ENCODE results near the gene TRPV4. TPM values are rescaled to one million over a fixed set of nuclear protein-coding genes. Genes with fewer than 3 reads are reported as not detected.

Gene TRPV4
- total RNA-seq, 1 donor from 2014 or later: 0.75 TPM

- H3K4me2 ChIP-seq (ENCODE audit: low read length): peak overlapping the region; percentile 100
- Mint-ChIP-seq H3K4me1 (ENCODE audit: low read depth, unreplicated experiment) (peaks cover 12% of the 10 kb centered on the region), H3K4me3 (ENCODE audit: unreplicated experiment) (peak overlapping the region; percentile 91), H3K36me3 (ENCODE audit: low read depth, unreplicated experiment) (no peaks in the 10 kb centered on the region), H3K27me3 (ENCODE audit: low read depth, unreplicated experiment) (peaks cover 7% of the 10 kb centered on the region), H3K9me3 (ENCODE audit: unreplicated experiment) (no peaks in the 10 kb centered on the region), H3K27ac (ENCODE audit: unreplicated experiment) (peak overlapping the region; percentile 84)
- H2AFZ ChIP-seq (ENCODE audit: low read depth, low read length): peak overlapping the region; percentile 87
- H3K36me3 ChIP-seq (ENCODE audit: insufficient read depth, low read length): no peaks in the 10 kb centered on the region
- H3K4me1 ChIP-seq (ENCODE audit: insufficient read depth, low read length): peaks cover 16% of the 10 kb centered on the region
- peaks cover 32% of the 10 kb centered on the region for H4K20me1 ChIP-seq (ENCODE audit: insufficient read depth, low read length)
- H3K9me3 ChIP-seq (ENCODE audit: insufficient read depth, low read depth, low read length): no peaks in the 10 kb centered on the region
- H3K79me2 ChIP-seq (ENCODE audit: insufficient read depth, low read length): peaks cover 41% of the 10 kb centered on the region
- peak overlapping the region; percentile 71 for H3K9ac ChIP-seq (ENCODE audit: low read length)
- TF ChIP-seq EZH2 (IDR thresholded peaks at IDR 0.05; ENCODE audit: insufficient read depth, low read length): no peak
- TF ChIP-seq, protein P1, sequence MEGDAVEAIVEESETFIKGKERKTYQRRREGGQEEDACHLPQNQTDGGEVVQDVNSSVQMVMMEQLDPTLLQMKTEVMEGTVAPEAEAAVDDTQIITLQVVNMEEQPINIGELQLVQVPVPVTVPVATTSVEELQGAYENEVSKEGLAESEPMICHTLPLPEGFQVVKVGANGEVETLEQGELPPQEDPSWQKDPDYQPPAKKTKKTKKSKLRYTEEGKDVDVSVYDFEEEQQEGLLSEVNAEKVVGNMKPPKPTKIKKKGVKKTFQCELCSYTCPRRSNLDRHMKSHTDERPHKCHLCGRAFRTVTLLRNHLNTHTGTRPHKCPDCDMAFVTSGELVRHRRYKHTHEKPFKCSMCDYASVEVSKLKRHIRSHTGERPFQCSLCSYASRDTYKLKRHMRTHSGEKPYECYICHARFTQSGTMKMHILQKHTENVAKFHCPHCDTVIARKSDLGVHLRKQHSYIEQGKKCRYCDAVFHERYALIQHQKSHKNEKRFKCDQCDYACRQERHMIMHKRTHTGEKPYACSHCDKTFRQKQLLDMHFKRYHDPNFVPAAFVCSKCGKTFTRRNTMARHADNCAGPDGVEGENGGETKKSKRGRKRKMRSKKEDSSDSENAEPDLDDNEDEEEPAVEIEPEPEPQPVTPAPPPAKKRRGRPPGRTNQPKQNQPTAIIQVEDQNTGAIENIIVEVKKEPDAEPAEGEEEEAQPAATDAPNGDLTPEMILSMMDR (IDR thresholded peaks at IDR 0.05; ENCODE audit: insufficient read depth, low read depth, low read length): no peak
- DNase-seq (ENCODE audit: low read depth) (no peak), FAIRE-seq (no peak)
- H3K27me3 ChIP-seq (ENCODE audit: insufficient read depth, low read length): no peaks in the 10 kb centered on the region
- no peak overlapping the region for H3K27ac ChIP-seq (ENCODE audit: low read depth, low read length)
- H3K4me3 ChIP-seq (ENCODE audit: insufficient read depth, low read depth, low read length): peak overlapping the region; percentile 66
Observed at GRCh38 chr12:109880938-109881337, 47.7 kb upstream of the TRPV4 start.

GRCh38 chr12:109880043-109880931 is 47.1 kb upstream of the TRPV4 start, which contains the start of gene GLTP:
Gene GLTP, minus strand, starts transcription at chr12:109880541. Its CDS starts 167 bp downstream, at chr12:109880374.
- peaks cover 12% of the 10 kb centered on the region for H3K4me1 Mint-ChIP-seq (ENCODE audit: low read depth, unreplicated experiment)
- no peaks in the 10 kb centered on the region for H3K36me3 Mint-ChIP-seq (ENCODE audit: low read depth, unreplicated experiment)
- Histone ChIP-seq H3K9ac (ENCODE audit: low read length) (peak within 1 kb of the TSS; percentile 94), H3K4me3 (ENCODE audit: insufficient read depth, low read depth, low read length) (peak within 1 kb of the TSS; percentile 93), H3K9me3 (ENCODE audit: insufficient read depth, low read depth, low read length) (no peaks in the 10 kb centered on the region), H3K36me3 (ENCODE audit: insufficient read depth, low read length) (no peaks in the 10 kb centered on the region), H3K27ac (ENCODE audit: low read depth, low read length) (peak within 1 kb of the TSS; percentile 55), H2AFZ (ENCODE audit: low read depth, low read length) (peak within 1 kb of the TSS; percentile 93), H3K4me1 (ENCODE audit: insufficient read depth, low read length) (peaks cover 16% of the 10 kb centered on the region), H3K79me2 (ENCODE audit: insufficient read depth, low read length) (peaks cover 48% of the 10 kb centered on the region), H3K27me3 (ENCODE audit: insufficient read depth, low read length) (no peaks in the 10 kb centered on the region), H4K20me1 (ENCODE audit: insufficient read depth, low read length) (peaks cover 39% of the 10 kb centered on the region), H3K4me2 (ENCODE audit: low read length) (peak within 1 kb of the TSS; percentile 100)
- FAIRE-seq (no peak), DNase-seq (ENCODE audit: low read depth) (peak; percentile 47)
- no peaks in the 10 kb centered on the region for H3K9me3 Mint-ChIP-seq (ENCODE audit: unreplicated experiment)
- TF ChIP-seq, protein P1 (IDR thresholded peaks at IDR 0.05; ENCODE audit: insufficient read depth, low read depth, low read length): no peak
- TF ChIP-seq EZH2 (IDR thresholded peaks at IDR 0.05; ENCODE audit: insufficient read depth, low read length): no peak
- H3K27me3 Mint-ChIP-seq (ENCODE audit: low read depth, unreplicated experiment): peaks cover 7% of the 10 kb centered on the region
- H3K27ac Mint-ChIP-seq (ENCODE audit: unreplicated experiment): peak within 1 kb of the TSS; percentile 84
- peak within 1 kb of the TSS; percentile 97 for H3K4me3 Mint-ChIP-seq (ENCODE audit: unreplicated experiment)

Data from astrocyte (in vitro differentiated cells and primary cell).